GM12872 (cell line): ENCODE results near the gene CSRP1.

ENCODE experiments used
- CTCF ChIP-seq: IDR thresholded peaks from 3 replicates; pipeline ENCODE4 v1.5.1; 2011; ENCODE audit warnings: low read depth, mild to moderate bottlenecking, low read length, moderate library complexity; ENCODE audit not compliant: insufficient read depth

The CSRP1 gene

GRCh38 chr1:201514466-201514865, 7.5 kb upstream of the CSRP1 start:
- TF ChIP-seq CTCF, result no peak

DNA sequence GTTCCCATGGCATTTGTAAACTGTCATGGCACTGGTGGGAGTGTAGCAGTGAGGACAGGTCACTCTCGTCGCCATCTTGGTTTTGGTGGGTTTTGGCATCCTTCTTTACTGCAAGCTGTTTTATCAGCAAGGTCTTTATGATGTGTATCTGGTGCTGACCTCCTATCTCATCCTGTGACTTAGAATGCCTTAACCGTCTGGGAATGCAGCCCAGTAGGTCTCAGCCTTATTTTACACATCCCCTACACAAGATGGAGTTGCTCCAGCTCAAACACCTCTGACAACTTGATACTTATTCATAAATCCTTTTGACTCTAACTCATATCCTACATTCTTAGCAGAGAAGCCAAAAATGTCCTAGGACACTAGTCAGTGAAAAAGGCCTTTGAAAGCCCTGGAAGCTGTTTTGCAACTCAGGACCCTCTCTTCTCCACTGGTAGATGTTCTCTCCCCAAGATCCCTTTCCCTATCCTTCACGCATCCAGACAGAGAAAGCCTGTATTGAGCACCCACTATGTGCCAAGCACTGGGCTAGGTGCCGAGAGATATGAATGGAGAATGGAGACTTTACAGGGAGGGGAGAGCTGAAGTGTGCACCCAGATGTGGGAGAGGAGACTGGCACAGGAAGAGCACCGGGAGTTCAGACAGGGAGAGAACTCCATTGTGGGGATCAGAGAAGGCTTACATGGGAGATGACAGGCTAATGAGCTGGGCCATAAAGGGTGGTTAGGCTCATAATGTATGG, 6.7 kb upstream of the CSRP1 start:
- no peak for TF ChIP-seq CTCF

DNA sequence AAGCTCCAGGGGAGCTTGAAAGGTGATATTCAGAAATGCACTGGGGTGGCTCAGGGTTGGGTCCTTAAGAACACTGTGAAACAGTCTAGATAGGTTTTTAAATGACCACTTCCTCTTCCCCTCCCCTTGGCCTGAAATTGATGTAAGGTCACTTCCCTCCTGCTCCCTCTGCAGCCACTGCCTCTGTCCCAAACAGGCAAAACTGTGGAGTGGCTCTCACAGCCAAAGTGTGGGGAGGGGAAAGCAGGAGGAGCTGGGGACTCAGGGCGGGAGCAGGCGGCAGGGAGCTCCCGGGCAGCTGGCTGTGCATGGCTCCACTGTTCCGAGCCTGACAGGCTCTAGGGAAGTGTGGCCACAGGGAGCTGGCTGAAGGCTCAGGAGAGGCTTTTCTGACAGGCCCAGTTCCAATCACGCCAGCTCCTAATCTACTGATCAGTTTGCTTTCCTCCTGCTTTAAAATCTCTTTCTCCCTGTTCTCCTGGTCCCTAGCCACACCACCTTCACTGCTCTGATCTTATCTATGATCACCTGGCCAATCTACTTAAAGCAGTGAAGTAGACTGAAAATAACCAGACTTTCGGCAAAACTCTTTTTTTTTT, 5.1 kb upstream of the CSRP1 start:
- TF ChIP-seq CTCF, result no peak

- TF ChIP-seq CTCF, result no peak
Observed at GRCh38 chr1:201511396-201511940, 4.5 kb upstream of the CSRP1 start.

GRCh38 chr1:201510734-201511133, 3.8 kb upstream of the CSRP1 start:
- no peak for TF ChIP-seq CTCF

DNA sequence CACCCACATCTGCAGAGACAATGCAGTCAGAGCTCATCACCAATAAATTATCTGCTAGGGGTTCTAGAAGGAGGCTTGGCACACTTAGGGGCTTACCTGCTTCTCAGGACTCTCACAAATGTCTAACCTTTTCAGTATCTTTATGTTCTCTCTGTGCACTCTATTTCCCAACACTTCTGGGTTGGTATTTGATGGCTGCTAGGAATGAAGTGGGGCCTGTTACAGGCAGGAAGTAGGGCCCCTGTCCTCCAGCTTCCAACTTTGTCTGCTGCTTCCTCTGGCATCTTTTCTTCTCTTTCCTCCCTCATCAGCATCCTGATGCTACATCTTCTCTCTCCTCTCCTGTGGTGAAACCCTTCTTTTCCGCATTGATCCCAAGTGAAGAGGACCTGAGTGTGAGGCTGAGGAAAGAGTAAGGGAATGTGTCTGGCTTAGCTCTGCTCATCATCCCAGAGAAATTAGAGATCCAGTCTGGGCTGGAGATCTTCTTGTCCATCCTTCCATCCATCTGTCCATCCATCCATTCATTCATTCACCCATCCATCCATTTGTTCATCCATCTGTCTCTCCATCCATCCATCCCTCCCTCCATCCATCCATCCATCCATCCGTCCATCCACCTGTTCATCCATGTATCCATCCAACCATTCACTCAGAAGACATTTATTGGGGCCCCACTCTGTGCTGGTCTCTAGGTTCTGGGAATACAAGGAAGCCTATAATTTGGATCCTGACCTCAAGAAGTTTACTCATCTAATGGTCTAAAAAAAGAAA, 2.9 kb upstream of the CSRP1 start:
- TF ChIP-seq CTCF, result no peak

DNA sequence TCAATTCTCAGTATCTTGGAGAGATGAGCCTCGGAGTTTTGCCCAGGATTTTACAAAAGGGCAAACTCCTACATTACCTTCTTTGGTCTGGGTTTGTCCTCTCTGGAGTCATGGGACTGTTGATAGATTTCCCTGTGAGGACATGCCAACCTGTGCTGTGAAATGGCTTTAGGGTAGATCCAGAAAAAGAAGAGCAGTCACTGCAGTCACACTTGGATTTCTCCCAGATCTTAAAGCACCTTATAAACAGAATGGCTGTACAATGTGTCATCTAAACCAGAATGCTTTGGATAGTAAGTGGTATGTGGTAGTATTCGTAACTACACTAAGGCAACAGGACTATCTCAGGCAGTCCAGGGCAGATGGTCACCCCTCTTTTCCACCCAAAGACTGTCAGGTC, 1.9 kb upstream of the CSRP1 start:
- TF ChIP-seq CTCF, result no peak
